Erythroblast (primary cell): ENCODE measurements around the gene TMEM50B.

ENCODE experiments used
- GATA1 ChIP-seq: IDR thresholded peaks from 2 replicates; pipeline ENCODE4 v1.6.1; 2011; ENCODE audit warnings: low read depth, mild to moderate bottlenecking, control low read depth, low read length, moderate library complexity
- POLR2A ChIP-seq: IDR thresholded peaks from 2 replicates; pipeline ENCODE4 v1.6.1; 2011; ENCODE audit warnings: mild to moderate bottlenecking, low read length

DNA sequence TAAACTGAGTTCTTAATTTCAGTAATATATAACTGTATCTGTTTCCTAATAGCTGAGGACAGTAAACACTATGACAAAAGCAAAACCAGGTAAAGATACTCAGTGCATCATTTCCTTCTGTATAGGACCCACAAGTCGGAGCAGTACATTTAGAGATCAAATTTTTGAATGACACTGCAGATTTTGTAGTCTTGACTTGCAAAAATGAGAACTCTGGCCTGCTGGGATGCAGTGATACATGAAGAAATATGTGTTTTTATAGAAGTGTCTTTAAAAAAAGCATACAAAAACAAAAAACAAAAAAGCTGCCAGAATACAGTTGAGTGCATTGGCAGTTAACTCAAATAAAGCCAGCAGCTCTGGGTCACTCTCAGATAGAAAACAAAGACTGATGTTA lies 43.2 kb upstream of the TMEM50B start:
- TF ChIP-seq POLR2A (no peak), GATA1 (no peak)
